ENCODE measurements around the gene SMC4.
A peak's percentile ranks its signal among the peaks of the same experiment; 100 is the strongest.

Gene SMC4

GRCh38 chr3:160401291-160402095 lies 2.0 kb downstream of the SMC4 start:
- H2AFZ ChIP-seq (ENCODE audit: low read depth, low read length), result peak overlapping the region; percentile 13
- H3K4me3 ChIP-seq (ENCODE audit: low read length), result peak overlapping the region; percentile 100
- peaks cover 34% of the 10 kb centered on the region for H3K36me3 ChIP-seq (ENCODE audit: insufficient read depth, low read length)
- no peaks in the 10 kb centered on the region for H3K9me3 ChIP-seq (ENCODE audit: low read length)
- peaks cover 49% of the 10 kb centered on the region for H3K4me1 ChIP-seq (ENCODE audit: insufficient read depth, low read length)
- H3K27me3 ChIP-seq (ENCODE audit: insufficient read depth, low read length), result no peaks in the 10 kb centered on the region

DNA sequence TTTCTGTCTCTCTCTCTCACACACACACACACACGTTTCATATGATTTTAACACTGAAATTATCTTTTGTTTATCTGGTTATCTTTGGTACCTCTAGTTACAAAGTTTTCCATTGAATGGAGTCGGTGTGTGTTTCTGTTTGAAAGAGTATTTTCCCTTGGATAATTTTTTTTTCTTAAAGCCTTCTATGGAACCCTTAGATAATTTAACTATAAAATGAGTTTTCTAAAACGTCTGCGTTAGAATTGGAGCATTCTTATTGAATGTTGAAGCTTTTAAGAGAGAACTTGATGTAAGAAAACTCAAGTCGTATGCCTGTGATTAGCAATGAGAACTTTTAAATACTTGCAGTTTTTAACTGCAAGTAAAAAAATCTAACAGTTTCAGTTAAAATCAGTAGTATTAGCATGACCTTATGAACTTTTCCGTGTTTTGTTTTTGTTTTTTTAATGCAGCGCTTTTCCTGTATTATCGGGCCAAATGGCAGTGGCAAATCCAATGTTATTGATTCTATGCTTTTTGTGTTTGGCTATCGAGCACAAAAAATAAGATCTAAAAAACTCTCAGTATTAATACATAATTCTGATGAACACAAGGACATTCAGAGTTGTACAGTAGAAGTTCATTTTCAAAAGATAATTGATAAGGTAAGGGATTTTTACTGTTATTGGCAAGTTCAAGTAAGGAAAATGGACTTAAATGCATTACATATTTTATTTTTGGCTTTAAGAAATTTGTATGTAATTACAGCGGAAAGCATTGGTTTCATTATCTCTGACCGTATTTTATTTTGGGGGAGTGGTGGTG lies 3.0 kb downstream of the SMC4 start:
- Histone ChIP-seq H3K4me3 (ENCODE audit: low read length) (peak overlapping the region; percentile 100), H2AFZ (ENCODE audit: low read depth, low read length) (no peak overlapping the region)

DNA sequence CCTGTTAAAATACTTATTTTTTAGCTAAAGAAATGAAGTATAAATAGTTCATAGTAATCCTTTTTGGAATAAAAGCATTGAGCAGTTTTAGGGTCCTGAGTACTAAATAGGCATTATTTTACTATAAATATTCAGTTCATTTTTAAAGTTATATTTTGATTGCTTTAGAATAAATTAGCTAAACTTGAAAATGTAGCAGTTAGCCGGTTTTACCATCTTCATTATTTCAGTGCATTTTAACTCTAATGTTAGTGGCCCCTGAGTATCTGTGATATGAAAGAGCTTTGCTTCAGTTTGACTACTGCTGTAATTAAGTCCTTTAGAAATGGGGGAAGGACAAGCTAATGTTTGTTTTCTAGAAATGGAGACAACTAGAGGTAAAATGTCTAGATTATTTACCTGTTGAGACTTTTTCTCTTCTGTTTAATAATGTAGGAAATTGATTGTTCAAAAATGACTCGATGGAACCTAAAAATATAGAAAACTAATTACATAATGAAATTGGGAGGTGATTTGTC lies 3.6 kb downstream of the SMC4 start:
- Histone ChIP-seq H3K36me3 (ENCODE audit: insufficient read depth, low read length) (peaks cover 41% of the 10 kb centered on the region), H3K4me3 (ENCODE audit: low read length) (peak overlapping the region; percentile 100), H3K27me3 (ENCODE audit: insufficient read depth, low read length) (no peaks in the 10 kb centered on the region)

More for the DNA sequence above, 3.0 kb downstream of the SMC4 start:
- H3K9me3 ChIP-seq (ENCODE audit: low read length), result no peaks in the 10 kb centered on the region
- H3K36me3 ChIP-seq (ENCODE audit: insufficient read depth, low read length), result peaks cover 38% of the 10 kb centered on the region
- no peaks in the 10 kb centered on the region for H3K27me3 ChIP-seq (ENCODE audit: insufficient read depth, low read length)
- H3K4me1 ChIP-seq (ENCODE audit: insufficient read depth, low read length), result peaks cover 45% of the 10 kb centered on the region

DNA sequence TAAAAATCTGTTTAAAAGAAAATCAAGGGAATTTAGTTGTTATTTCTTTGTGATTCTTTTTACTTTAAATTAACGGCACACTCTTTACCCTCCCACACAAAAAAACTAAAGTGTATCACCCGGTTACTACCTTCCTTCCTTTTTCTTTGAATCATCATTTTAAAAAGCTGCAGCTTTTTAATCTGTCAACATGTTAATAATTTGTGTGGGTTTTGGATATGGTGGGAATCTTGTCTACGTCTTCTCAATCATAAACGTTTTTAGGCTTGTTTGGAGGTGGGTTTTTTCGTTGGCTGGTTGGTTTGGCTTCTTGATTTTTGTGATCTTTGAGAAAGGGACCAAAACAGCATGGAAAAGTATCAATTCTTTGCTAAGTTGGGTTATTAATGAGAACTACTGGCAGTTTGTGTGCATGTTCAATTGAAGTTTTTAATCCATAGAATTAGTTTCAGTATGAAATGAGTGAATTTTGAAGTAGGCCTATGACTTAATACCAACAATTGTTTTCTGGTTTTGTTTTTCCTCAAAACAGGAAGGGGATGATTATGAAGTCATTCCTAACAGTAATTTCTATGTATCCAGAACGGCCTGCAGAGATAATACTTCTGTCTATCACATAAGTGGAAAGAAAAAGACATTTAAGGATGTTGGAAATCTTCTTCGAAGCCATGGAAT lies 4.5 kb downstream of the SMC4 start:
- peaks cover 37% of the 10 kb centered on the region for H3K4me1 ChIP-seq (ENCODE audit: insufficient read depth, low read length)
- H3K9me3 ChIP-seq (ENCODE audit: low read length), result no peaks in the 10 kb centered on the region
- H3K4me3 ChIP-seq (ENCODE audit: low read length), result peak overlapping the region; percentile 100
- no peaks in the 10 kb centered on the region for H3K27me3 ChIP-seq (ENCODE audit: insufficient read depth, low read length)
- H2AFZ ChIP-seq (ENCODE audit: low read depth, low read length), result no peak overlapping the region
- peaks cover 44% of the 10 kb centered on the region for H3K36me3 ChIP-seq (ENCODE audit: insufficient read depth, low read length)

More for the DNA sequence above, 3.6 kb downstream of the SMC4 start:
- Histone ChIP-seq H3K9me3 (ENCODE audit: low read length) (no peaks in the 10 kb centered on the region), H3K4me1 (ENCODE audit: insufficient read depth, low read length) (peaks cover 41% of the 10 kb centered on the region), H2AFZ (ENCODE audit: low read depth, low read length) (no peak overlapping the region)

- no peaks in the 10 kb centered on the region for H3K27me3 ChIP-seq (ENCODE audit: insufficient read depth, low read length)
- H2AFZ ChIP-seq (ENCODE audit: low read depth, low read length), result no peak overlapping the region
- H3K9me3 ChIP-seq (ENCODE audit: low read length), result no peaks in the 10 kb centered on the region
- H3K36me3 ChIP-seq (ENCODE audit: insufficient read depth, low read length), result peaks cover 66% of the 10 kb centered on the region
- H3K4me1 ChIP-seq (ENCODE audit: insufficient read depth, low read length), result no peaks in the 10 kb centered on the region
- H3K4me3 ChIP-seq (ENCODE audit: low read length), result no peak overlapping the region
These were observed 10.6 kb downstream of the SMC4 start for GRCh38 chr3:160409812-160410610.

- no peak overlapping the region for H3K4me3 ChIP-seq (ENCODE audit: low read length)
- H3K27me3 ChIP-seq (ENCODE audit: insufficient read depth, low read length), result no peaks in the 10 kb centered on the region
- no peak overlapping the region for H2AFZ ChIP-seq (ENCODE audit: low read depth, low read length)
- no peaks in the 10 kb centered on the region for H3K4me1 ChIP-seq (ENCODE audit: insufficient read depth, low read length)
- H3K36me3 ChIP-seq (ENCODE audit: insufficient read depth, low read length), result peaks cover 73% of the 10 kb centered on the region
- no peaks in the 10 kb centered on the region for H3K9me3 ChIP-seq (ENCODE audit: low read length)
These were observed 13.0 kb downstream of the SMC4 start for GRCh38 chr3:160412477-160412876.

DNA sequence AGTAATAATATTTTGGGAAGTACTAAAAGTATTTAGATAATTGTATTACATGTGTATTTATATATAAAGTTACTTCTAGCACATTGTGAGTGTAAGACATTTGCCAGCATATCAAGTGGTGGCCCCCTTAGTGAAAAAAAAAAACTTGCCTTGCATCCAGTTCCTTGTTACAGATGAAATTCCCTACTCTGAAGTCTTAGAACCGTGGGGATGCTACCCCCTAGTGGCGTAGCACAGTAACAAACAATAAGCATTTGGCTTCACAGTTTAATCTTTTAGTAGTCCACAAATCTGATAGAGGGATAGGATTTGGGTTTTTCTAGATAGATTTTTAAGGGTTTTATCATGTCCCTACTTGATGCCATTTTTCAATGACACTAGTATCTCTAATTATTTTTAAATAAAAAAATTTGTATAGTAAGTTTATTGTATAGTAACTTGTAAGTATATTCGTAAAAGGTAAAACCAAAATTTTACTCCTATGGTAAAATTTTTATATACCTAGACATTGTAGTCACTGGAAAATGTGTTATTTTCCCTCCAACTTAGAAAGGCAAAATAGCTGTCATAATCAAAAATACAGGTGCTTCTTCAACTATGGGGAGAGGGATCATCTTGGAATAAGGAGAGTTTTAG lies 14.3 kb downstream of the SMC4 start:
- no peak overlapping the region for H2AFZ ChIP-seq (ENCODE audit: low read depth, low read length)
- H3K4me3 ChIP-seq (ENCODE audit: low read length), result no peak overlapping the region
- no peaks in the 10 kb centered on the region for H3K9me3 ChIP-seq (ENCODE audit: low read length)
- no peaks in the 10 kb centered on the region for H3K27me3 ChIP-seq (ENCODE audit: insufficient read depth, low read length)
- H3K36me3 ChIP-seq (ENCODE audit: insufficient read depth, low read length), result peaks cover 80% of the 10 kb centered on the region
- no peaks in the 10 kb centered on the region for H3K4me1 ChIP-seq (ENCODE audit: insufficient read depth, low read length)

- Histone ChIP-seq H2AFZ (ENCODE audit: low read depth, low read length) (no peak overlapping the region), H3K27me3 (ENCODE audit: insufficient read depth, low read length) (no peaks in the 10 kb centered on the region), H3K4me1 (ENCODE audit: insufficient read depth, low read length) (no peaks in the 10 kb centered on the region), H3K9me3 (ENCODE audit: low read length) (no peaks in the 10 kb centered on the region), H3K4me3 (ENCODE audit: low read length) (no peak overlapping the region), H3K36me3 (ENCODE audit: insufficient read depth, low read length) (peaks cover 90% of the 10 kb centered on the region)
These were observed 17.9 kb downstream of the SMC4 start for GRCh38 chr3:160417311-160417710.

DNA sequence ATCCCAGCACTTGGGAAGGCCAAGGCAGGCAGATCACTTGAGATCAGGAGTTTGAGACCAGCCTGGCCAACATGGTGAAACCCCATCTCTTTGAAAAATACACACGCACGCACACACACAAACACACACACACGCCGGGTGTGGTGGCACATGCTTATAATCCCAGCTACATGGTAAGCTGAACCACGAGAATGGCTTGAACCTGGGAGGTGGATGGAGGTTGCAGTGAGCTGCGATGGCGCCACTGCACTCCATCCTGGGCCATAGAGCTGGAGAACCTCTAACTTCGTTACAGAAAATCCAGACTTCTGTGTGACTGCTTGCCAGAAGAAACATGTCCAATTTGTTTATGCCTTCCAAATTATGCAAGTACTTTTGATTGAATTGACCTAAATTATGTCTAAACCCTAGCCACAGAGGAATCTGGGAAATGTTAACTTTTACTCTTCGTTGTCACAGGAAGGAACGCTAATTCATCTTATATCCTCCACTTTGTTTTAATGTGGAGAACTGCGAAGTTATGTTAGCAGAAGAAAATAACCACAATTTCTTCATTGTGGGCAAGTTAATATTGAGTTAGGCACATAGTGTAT lies 28.5 kb downstream of the SMC4 start:
- Histone ChIP-seq H2AFZ (ENCODE audit: low read depth, low read length) (no peak overlapping the region), H3K9me3 (ENCODE audit: low read length) (no peaks in the 10 kb centered on the region), H3K36me3 (ENCODE audit: insufficient read depth, low read length) (peaks cover 95% of the 10 kb centered on the region), H3K4me3 (ENCODE audit: low read length) (no peak overlapping the region), H3K4me1 (ENCODE audit: insufficient read depth, low read length) (no peaks in the 10 kb centered on the region), H3K27me3 (ENCODE audit: insufficient read depth, low read length) (no peaks in the 10 kb centered on the region)

DNA sequence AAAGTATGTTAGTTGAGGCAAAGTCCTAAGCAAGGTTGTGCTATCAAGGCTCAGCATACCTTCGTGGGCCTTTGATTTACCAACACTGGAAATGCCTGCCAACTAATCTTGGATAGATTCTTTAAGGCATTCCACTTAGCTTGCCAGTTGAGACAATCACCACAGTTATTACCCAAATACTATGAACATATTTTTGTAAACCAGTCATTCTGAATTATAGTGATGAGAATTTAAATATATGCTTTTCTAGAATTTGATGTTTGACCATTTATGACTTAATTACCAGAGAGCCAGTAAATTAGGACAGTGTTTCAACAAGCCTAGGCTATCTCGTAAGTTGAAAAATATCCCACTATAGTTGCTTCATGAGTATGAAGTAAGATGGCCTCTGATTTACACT lies 34.6 kb downstream of the SMC4 start:
- no peaks in the 10 kb centered on the region for H3K4me1 ChIP-seq (ENCODE audit: insufficient read depth, low read length)
- H3K9me3 ChIP-seq (ENCODE audit: low read length), result no peaks in the 10 kb centered on the region
- no peak overlapping the region for H2AFZ ChIP-seq (ENCODE audit: low read depth, low read length)
- no peaks in the 10 kb centered on the region for H3K27me3 ChIP-seq (ENCODE audit: insufficient read depth, low read length)
- H3K36me3 ChIP-seq (ENCODE audit: insufficient read depth, low read length), result peaks cover 66% of the 10 kb centered on the region
- H3K4me3 ChIP-seq (ENCODE audit: low read length), result no peak overlapping the region

- Histone ChIP-seq H2AFZ (ENCODE audit: low read depth, low read length) (no peak overlapping the region), H3K4me3 (ENCODE audit: low read length) (no peak overlapping the region), H3K4me1 (ENCODE audit: insufficient read depth, low read length) (no peaks in the 10 kb centered on the region), H3K27me3 (ENCODE audit: insufficient read depth, low read length) (no peaks in the 10 kb centered on the region), H3K36me3 (ENCODE audit: insufficient read depth, low read length) (peaks cover 57% of the 10 kb centered on the region), H3K9me3 (ENCODE audit: low read length) (no peaks in the 10 kb centered on the region)
These were observed 35.6 kb downstream of the SMC4 start for GRCh38 chr3:160435095-160435494.

DNA sequence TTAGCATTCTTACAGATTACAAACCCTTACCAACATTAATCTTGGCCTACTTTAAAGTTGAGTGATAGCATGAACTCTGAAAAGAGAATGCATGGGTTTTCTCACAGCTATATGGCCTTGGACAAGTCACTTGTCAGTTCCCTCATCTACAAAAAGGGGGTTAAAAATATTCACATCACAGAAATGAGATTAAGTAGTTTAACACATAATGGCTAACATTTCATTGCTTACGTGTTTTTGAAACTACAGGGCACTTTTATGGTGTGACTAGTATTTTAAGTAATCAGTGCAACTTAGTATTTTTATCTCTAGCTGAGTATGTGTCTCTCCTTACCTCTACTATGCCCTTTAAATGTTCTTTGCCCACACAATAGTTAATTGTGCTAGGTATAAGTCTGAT lies 36.3 kb downstream of the SMC4 start:
- Histone ChIP-seq H3K9me3 (ENCODE audit: low read length) (no peaks in the 10 kb centered on the region), H3K4me1 (ENCODE audit: insufficient read depth, low read length) (no peaks in the 10 kb centered on the region), H2AFZ (ENCODE audit: low read depth, low read length) (no peak overlapping the region), H3K4me3 (ENCODE audit: low read length) (no peak overlapping the region), H3K36me3 (ENCODE audit: insufficient read depth, low read length) (peaks cover 50% of the 10 kb centered on the region), H3K27me3 (ENCODE audit: insufficient read depth, low read length) (no peaks in the 10 kb centered on the region)

Measured in neuron (in vitro differentiated cells).